CD14-positive monocyte (primary cell): ENCODE measurements around the gene TLCD3B. TPM values are rescaled to one million over a fixed set of nuclear protein-coding genes. Genes with fewer than 3 reads are reported as not detected.

Source experiments
- DNase-seq, 3 donors: peaks; one replicate each; pipeline ENCODE4 v3.0.0-alpha.2; 2011 to 2022
- H2AFZ ChIP-seq: 2 replicates; pipeline ENCODE4 v1.6.0; 2012; ENCODE audit warnings: mild to moderate bottlenecking, low read depth, low read length, inconsistent platforms; ENCODE audit not compliant: insufficient read depth, poor library complexity, severe bottlenecking
- H3K27ac ChIP-seq, 2 donors: 1 replicate in 1 of 2; 2 replicates in 1 of 2; pipeline ENCODE4 v1.5.1; 2012 to 2013; ENCODE audit warnings: low read length in 2 of 2, control low read depth in 1 of 2, inconsistent platforms in 1 of 2, low read depth in 1 of 2, mild to moderate bottlenecking in 1 of 2
- H3K27me3 ChIP-seq, 2 donors: one replicate each; pipeline versions ENCODE4 v1.6.0 to v1.6.1; 2011 to 2013; ENCODE audit warnings: low read length in 2 of 2; ENCODE audit not compliant: control insufficient read depth in 2 of 2, insufficient read depth in 2 of 2
- H3K36me3 ChIP-seq, 2 donors: replicated peaks in 1 of 2; 1 replicate in 1 of 2; 2 replicates in 1 of 2; pipeline versions ENCODE4 v1.5.1 to v1.6.1; 2012 to 2013; ENCODE audit warnings: low read length in 2 of 2, control low read depth in 1 of 2, inconsistent platforms in 1 of 2, mild to moderate bottlenecking in 1 of 2; ENCODE audit not compliant: insufficient read depth in 2 of 2, control insufficient read depth in 1 of 2
- H3K4me1 ChIP-seq, 2 donors: 1 replicate in 1 of 2; 2 replicates in 1 of 2; pipeline versions ENCODE4 v1.5.1 to v1.6.1; 2012 to 2013; ENCODE audit warnings: low read length in 2 of 2, control low read depth in 1 of 2, inconsistent platforms in 1 of 2, mild to moderate bottlenecking in 1 of 2, moderate library complexity in 1 of 2; ENCODE audit not compliant: insufficient read depth in 2 of 2, control insufficient read depth in 1 of 2
- H3K4me2 ChIP-seq: replicated peaks from 2 replicates; pipeline ENCODE3; 2012; ENCODE audit warnings: low read length, moderate library complexity, mild to moderate bottlenecking; ENCODE audit not compliant: poor library complexity, severe bottlenecking; ENCODE audit errors: extremely low read depth
- H3K4me3 ChIP-seq, 3 experiments: fragments of 200-600 bp in 1 of 3; sonication (generic) in 1 of 3; replicated peaks in 1 of 3; 1 replicate in 2 of 3; 2 replicates in 1 of 3; pipeline ENCODE4 v1.5.1; 2011 to 2013; ENCODE audit warnings: low read length in 3 of 3, mild to moderate bottlenecking in 3 of 3, control low read depth in 2 of 3, low read depth in 2 of 3, inconsistent platforms in 1 of 3, moderate library complexity in 1 of 3
- H3K79me2 ChIP-seq: 2 replicates; pipeline ENCODE4 v1.6.0; 2012; ENCODE audit warnings: mild to moderate bottlenecking, control low read depth, inconsistent platforms, low read length, moderate library complexity; ENCODE audit not compliant: insufficient read depth
- H3K9ac ChIP-seq: 2 replicates; pipeline ENCODE4 v1.6.0; 2017; ENCODE audit warnings: low read length, mild to moderate bottlenecking; ENCODE audit not compliant: insufficient read depth, poor library complexity, severe bottlenecking
- H3K9me3 ChIP-seq, 2 donors: replicated peaks in 1 of 2; 1 replicate in 1 of 2; 2 replicates in 1 of 2; pipeline versions ENCODE4 v1.5.1 to v1.6.1; 2012 to 2013; ENCODE audit warnings: low read length in 2 of 2, control low read depth in 1 of 2; ENCODE audit not compliant: control insufficient read depth in 1 of 2, insufficient read depth in 1 of 2
- H4K20me1 ChIP-seq: 2 replicates; pipeline ENCODE4 v1.6.0; 2012; ENCODE audit warnings: mild to moderate bottlenecking, low read length, control low read depth, moderate library complexity; ENCODE audit not compliant: insufficient read depth
- H3K27ac Mint-ChIP-seq, 7 donors: one replicate each; pipeline ENCODE4 v1.8.0; 2020; ENCODE audit warnings: mild to moderate bottlenecking in 7 of 7, mixed read lengths in 7 of 7, moderate library complexity in 6 of 7, inconsistent platforms in 2 of 7
- H3K27me3 Mint-ChIP-seq, 3 donors: one replicate each; pipeline ENCODE4 v1.8.0; 2021 to 2022; ENCODE audit warnings: low read depth in 3 of 3, mild to moderate bottlenecking in 3 of 3, mixed read lengths in 3 of 3, moderate library complexity in 3 of 3, inconsistent platforms in 1 of 3
- H3K36me3 Mint-ChIP-seq, 2 donors: one replicate each; pipeline ENCODE4 v1.8.0; 2020; ENCODE audit warnings: mixed read lengths in 2 of 2, inconsistent platforms in 1 of 2, mild to moderate bottlenecking in 1 of 2
- H3K4me1 Mint-ChIP-seq: one replicate; pipeline ENCODE4 v1.8.0; 2020; ENCODE audit warnings: mild to moderate bottlenecking, mixed read lengths
- H3K4me3 Mint-ChIP-seq, 2 donors: one replicate each; pipeline ENCODE4 v1.8.0; 2020; ENCODE audit warnings: mild to moderate bottlenecking in 2 of 2, mixed read lengths in 2 of 2, moderate library complexity in 1 of 2
- H3K9me3 Mint-ChIP-seq, 7 donors: one replicate each; pipeline ENCODE4 v1.8.0; 2020 to 2022; ENCODE audit warnings: mixed read lengths in 7 of 7, mild to moderate bottlenecking in 6 of 7, moderate library complexity in 6 of 7, inconsistent platforms in 2 of 7
- WGBS: methylation state at CpG from one replicate; pipeline ENCODE4 v1.1.5; 2013; ENCODE audit warnings: missing lambda C conversion rate; ENCODE audit not compliant: insufficient coverage; 5-methylcytosine and 5-hydroxymethylcytosine counted together
- intact Hi-C, 2 donors: fragments of 100-400 bp; cut with micrococcal nuclease; formaldehyde crosslinking; loops; one replicate each; pipeline versions ENCODE4 v1.15.0 to v1.15.1; 2023
- polyA plus RNA-seq, 3 donors: library from polyadenylated mRNA; depleted of rRNA in 1 of 3; unstranded in 2 of 3; stranded (reverse) in 1 of 3; fragments of 300-500 nt in 2 of 3; fragments of >200 nt in 1 of 3; fragmentation: Illumina TruSeq in 2 of 3; gene quantifications; 1 replicate in 2 of 3; 2 replicates in 1 of 3; pipeline ENCODE4 v1.2.3, GENCODE V29; 2012 to 2021
- TF ChIP-seq, protein P1 (sequence below): fragments of 200-600 bp; IDR thresholded peaks from one replicate; pipeline ENCODE4 v1.8.0; 2022; ENCODE audit warnings: antibody characterized with exemption, mild to moderate bottlenecking

TLCD3B gene
- polyA plus RNA-seq, 3 donors: not detected

DNA sequence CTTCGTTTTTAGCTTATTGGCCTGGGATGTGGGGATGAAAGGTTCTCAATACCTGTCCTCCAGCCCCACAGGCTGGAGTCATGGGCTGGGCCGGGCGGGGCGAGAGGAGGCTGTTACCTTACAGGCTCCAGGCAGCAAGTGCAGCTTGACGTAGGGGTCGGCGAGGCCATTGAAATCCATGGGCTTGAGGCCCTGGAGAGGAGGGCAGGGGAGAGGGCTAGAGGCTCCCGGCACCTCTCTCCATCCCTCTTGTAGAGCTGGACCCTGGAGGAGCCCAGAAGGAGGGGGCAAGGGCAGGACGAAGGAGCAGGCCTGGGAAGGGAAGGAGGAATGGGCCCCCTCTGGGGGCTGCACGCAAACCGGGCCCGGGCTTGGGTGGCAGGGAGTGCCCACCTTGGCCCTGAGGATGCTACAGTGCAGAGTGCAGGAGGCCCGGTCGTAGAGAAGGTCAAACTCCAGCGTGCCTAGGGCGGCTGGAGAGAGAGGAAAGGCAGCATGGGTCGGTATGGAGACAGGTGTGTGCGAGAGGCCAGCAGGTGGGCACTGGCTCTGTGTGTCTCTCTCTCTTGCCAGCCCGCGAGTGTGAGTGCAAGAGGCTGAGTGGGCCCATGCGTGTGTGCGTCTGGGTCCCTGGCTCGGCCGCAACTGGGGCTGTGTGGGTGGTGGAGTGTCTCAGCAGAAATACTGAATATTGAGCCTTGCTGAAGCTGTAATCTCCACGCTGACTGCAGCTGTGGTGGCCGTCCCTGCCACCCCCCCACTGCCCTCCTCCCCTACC is 21.8 kb downstream of the TLCD3B start:
- peaks cover 0 to 17% (median 3%) of the 10 kb centered on the region in 7 donors for H3K9me3 Mint-ChIP-seq
- H3K27me3 Mint-ChIP-seq: peaks cover 33 to 57% (median 45%) of the 10 kb centered on the region in 3 donors
- TF ChIP-seq, protein P1, sequence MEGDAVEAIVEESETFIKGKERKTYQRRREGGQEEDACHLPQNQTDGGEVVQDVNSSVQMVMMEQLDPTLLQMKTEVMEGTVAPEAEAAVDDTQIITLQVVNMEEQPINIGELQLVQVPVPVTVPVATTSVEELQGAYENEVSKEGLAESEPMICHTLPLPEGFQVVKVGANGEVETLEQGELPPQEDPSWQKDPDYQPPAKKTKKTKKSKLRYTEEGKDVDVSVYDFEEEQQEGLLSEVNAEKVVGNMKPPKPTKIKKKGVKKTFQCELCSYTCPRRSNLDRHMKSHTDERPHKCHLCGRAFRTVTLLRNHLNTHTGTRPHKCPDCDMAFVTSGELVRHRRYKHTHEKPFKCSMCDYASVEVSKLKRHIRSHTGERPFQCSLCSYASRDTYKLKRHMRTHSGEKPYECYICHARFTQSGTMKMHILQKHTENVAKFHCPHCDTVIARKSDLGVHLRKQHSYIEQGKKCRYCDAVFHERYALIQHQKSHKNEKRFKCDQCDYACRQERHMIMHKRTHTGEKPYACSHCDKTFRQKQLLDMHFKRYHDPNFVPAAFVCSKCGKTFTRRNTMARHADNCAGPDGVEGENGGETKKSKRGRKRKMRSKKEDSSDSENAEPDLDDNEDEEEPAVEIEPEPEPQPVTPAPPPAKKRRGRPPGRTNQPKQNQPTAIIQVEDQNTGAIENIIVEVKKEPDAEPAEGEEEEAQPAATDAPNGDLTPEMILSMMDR: no peak
- H3K4me1 ChIP-seq: peaks cover 10 to 17% of the 10 kb centered on the region in 2 donors
- intact Hi-C loops: loop anchor here in 1 of 2 donors (5.0 kb wide), 2 partner anchors 62 to 312 kb away; no protein-coding TSS in a partner anchor
- WGBS: 64% methylated on average over 18 of the region's 26 CpGs
- peaks cover 18 to 39% of the 10 kb centered on the region in 2 donors for H3K27me3 ChIP-seq
- DNase-seq: no peak
- H3K27ac ChIP-seq: no peak overlapping the region
- no peak overlapping the region for H2AFZ ChIP-seq
- no peak overlapping the region for H3K9ac ChIP-seq
- no peaks in the 10 kb centered on the region for H3K36me3 ChIP-seq
- H3K4me3 ChIP-seq: no peak overlapping the region
- H3K36me3 Mint-ChIP-seq: peaks cover 2 to 4% of the 10 kb centered on the region in 2 donors
- no peak overlapping the region for H3K27ac Mint-ChIP-seq
- peaks cover 5% of the 10 kb centered on the region for H4K20me1 ChIP-seq
- H3K4me3 Mint-ChIP-seq: peak overlapping the region in 1 of 2 donors; percentile 37
- H3K9me3 ChIP-seq: peaks cover 0 to 12% of the 10 kb centered on the region in 2 donors
- no peak overlapping the region for H3K4me2 ChIP-seq
- H3K4me1 Mint-ChIP-seq: peaks cover 7% of the 10 kb centered on the region
- H3K79me2 ChIP-seq: no peaks in the 10 kb centered on the region

DNA sequence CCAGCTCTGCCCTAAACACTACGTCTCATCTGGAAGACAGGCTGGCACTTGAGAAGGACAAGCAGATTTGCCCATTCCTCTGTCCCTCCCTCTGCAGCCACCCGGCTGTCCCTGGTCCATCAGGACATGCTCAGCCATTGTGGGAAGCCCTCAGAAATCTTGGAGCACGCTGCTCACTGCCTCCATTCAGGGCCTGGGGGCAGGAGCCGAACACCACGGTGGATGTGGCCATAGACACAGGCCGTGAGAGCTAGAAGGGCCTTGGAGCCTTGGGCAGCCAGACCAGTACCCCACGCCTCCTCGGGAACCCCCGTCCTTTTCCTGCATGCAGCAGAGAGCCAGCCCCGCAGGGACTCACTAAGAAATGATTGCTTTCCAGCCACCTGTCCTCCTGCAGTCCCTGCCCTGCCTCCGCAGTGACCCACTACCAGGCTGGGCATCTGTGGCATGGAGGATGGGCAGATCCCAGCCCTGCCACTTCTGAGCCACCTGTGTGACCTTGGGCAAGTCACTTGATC is 23.6 kb downstream of the TLCD3B start:
- H3K9ac ChIP-seq: no peak overlapping the region
- H3K9me3 ChIP-seq: peaks cover 0 to 12% of the 10 kb centered on the region in 2 donors
- 82% methylated on average over 11 of the region's 11 CpGs for WGBS
- DNase-seq: no peak
- H3K36me3 Mint-ChIP-seq: peaks cover 14 to 20% of the 10 kb centered on the region in 2 donors
- TF ChIP-seq, protein P1: no peak
- no peaks in the 10 kb centered on the region for H3K79me2 ChIP-seq
- H3K27me3 Mint-ChIP-seq: peaks cover 25 to 44% (median 35%) of the 10 kb centered on the region in 3 donors
- H3K27ac Mint-ChIP-seq: no peak overlapping the region
- no peak overlapping the region for H3K4me3 Mint-ChIP-seq
- intact Hi-C loops: loop anchor here in 1 of 2 donors (5.0 kb wide), 2 partner anchors 60 to 310 kb away; no protein-coding TSS in a partner anchor
- H3K4me1 Mint-ChIP-seq: peaks cover 7% of the 10 kb centered on the region
- no peak overlapping the region for H3K4me3 ChIP-seq
- no peak overlapping the region for H2AFZ ChIP-seq
- peaks cover 2 to 14% of the 10 kb centered on the region in 2 donors for H3K36me3 ChIP-seq
- H3K27ac ChIP-seq: no peak overlapping the region
- H3K4me2 ChIP-seq: no peak overlapping the region
- H3K9me3 Mint-ChIP-seq: peaks cover 0 to 14% (median 3%) of the 10 kb centered on the region in 7 donors
- peaks cover 5% of the 10 kb centered on the region for H4K20me1 ChIP-seq
- peaks cover 10 to 17% of the 10 kb centered on the region in 2 donors for H3K4me1 ChIP-seq
- peaks cover 18 to 31% of the 10 kb centered on the region in 2 donors for H3K27me3 ChIP-seq
